Limb (tissue), 2 donors: ENCODE measurements around the gene CCDC88A.
"Not testable (repeated sequence)": the region's sequence is repeated elsewhere in the genome, so short reads cannot be mapped to it uniquely, and the experiment has no call there.

ENCODE experiments used
- DNase-seq, 2 donors: peaks; one replicate each; pipeline ENCODE4 v3.0.0-alpha.2; 2016; ENCODE audit errors: extremely low spot score in 2 of 2

The CCDC88A gene

DNA sequence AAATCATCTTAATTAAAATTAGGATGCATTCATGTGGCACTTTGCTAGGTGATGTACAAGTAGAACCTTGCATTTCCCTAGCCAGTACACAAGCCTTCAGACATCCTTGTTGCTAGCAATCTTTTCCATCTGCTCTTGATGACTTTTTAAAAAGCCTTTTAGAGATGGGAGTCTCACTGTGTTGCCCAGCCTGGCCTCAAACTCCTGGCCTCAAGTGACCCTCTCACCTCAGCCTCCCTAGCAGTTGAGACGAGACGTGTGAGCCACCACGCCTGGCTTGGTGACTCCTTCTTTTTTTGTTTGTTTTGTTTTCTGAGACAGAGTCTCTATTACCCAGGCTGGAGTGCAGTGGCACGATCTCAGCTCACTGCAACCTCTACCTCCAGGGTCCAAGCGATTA, 1.7 kb upstream of the CCDC88A start:
- no peak for DNase-seq

GRCh38 chr2:55420871-55421270, 1.2 kb upstream of the CCDC88A start:
- no peak for DNase-seq

DNA sequence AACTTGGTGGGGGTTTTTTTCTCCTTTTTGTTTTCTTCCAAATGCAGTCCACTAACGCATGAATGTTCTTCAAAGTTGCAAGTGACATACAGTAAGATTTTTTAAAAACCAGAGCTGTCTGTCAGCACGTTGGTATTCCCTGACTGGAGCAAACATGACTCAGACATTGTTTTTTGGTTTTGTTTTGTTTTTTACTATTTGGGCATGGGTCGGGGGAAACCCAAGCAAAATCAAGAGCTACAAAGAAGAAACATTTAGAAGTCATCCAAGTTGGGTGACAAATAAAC, 726 bp upstream of the CCDC88A start:
- DNase-seq = no peak

DNA sequence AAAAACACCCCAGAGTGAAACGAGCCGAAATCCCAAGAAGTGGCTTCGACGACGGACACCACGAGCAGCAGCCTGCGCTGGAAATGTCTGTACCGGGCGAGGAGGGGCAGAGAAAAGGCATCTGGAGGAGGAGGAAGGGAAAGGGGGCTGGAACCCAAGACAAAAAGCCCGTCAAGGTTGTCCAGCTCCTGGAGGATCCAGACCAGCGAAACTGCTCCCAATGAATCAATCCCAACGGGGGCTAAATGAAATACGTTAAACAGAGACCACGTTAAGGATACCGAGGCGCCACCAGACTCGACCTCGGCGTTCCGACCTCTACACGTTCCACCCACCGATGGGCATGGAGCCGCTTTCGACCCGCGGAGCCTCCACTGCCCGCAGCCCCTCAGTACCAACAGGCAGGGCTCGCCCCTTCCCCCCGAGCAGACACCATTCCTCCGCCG, 400 bp downstream of the CCDC88A start:
- DNase-seq = no peak

- DNase-seq = peak in 1 of 2 donors; percentile 34
Measured at GRCh38 chr2:55418512-55419232, 984 bp downstream of the CCDC88A start.

DNA sequence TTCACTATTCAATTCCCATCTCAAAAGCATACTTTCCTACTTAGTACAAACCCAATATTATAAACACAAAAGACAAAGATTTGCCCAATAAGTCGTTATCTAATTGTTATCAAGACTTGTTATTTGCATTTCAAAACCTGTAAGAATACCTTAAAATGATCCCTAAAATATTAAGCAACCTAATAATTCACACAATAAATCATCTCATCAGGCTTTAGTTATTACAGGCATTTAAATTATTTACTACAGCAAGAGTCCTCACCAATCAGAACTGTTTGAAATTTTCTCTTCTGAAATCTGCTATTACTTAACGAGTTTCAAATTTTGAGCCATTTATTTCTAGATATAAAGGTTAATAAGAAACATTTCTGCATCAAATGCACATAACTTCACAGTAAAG, 1.6 kb downstream of the CCDC88A start:
- no peak for DNase-seq

- DNase-seq = no peak
Measured at GRCh38 chr2:55416786-55417568, 2.7 kb downstream of the CCDC88A start.

DNA sequence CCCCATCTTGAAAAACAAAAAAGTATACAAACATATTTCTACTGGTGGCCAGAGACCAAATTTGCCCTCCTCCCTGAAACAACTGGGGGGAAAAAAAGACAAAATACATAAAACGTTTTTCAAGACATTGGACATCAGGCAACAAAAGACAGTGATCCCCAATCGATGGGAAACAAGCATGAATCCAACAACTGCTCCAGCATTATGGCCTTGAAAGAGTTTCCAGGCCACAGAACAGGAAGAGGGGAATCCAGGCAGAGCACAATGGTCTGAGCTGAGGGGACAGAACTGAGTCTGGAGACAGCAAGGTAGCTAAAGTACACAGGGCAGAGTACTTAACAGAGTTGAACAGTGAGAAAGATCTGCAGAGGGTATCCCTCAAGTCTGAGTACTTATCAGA, 4.4 kb downstream of the CCDC88A start:
- DNase-seq = no peak

- DNase-seq = no peak
Measured at GRCh38 chr2:55408918-55409868, 10.5 kb downstream of the CCDC88A start.

GRCh38 chr2:55408098-55408882, 11.4 kb downstream of the CCDC88A start:
- no peak for DNase-seq

- no peak for DNase-seq
Measured at GRCh38 chr2:55405116-55405515, 14.5 kb downstream of the CCDC88A start.

DNA sequence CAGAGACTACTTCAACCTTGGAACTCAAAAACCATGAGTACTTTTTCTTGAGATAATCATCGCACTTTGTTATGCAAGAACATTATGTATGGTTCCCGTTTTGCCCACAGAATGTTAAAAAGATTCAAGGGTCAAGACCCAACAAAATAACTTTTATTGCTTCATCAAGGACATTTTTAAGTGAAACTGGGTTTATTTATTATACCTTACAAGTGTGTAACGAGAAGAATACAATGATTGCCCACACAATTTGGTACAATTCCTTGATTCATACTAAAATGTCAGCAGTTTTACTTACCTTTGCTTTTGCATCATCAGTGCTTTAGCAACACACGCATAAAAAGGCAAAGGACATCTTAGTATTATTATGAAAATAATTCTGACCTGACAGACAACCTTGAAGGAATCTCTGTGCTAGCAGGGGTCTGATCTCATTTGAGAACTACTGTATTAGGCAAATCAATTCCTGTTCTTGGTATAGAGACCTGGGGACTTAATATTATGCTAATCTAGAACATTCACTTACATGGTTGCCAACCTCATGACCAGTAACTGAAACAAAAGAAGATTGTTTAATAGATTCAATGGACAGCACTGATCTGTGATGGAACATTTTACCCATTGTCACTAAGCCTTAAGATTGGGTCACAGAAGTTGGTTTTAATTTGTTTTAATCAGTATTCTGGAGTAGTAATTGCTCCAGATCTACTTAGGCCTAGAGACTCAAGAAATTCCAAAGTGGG, 16.2 kb downstream of the CCDC88A start:
- no peak for DNase-seq

- no peak for DNase-seq
Measured at GRCh38 chr2:55401124-55401523, 18.5 kb downstream of the CCDC88A start.

GRCh38 chr2:55400332-55400731, 19.3 kb downstream of the CCDC88A start:
- no peak for DNase-seq

DNA sequence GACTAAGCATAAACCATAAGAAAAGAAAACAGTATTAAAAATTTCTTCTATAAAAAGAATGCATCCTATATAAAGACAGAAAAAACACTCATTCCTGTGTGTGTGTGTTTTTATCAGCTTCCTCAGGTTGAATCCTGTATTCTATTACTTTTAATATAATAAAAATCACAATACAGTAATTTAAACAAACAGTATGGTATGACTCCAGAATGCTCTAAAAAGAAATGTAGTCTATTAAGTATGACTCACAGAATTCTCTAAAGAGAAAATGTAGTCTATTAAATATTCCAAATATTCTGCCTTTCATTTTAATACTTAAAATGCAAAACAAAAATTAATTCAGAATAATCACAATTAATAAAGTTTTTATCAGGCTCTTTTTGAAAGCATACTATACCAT, 19.8 kb downstream of the CCDC88A start:
- DNase-seq = no peak

DNA sequence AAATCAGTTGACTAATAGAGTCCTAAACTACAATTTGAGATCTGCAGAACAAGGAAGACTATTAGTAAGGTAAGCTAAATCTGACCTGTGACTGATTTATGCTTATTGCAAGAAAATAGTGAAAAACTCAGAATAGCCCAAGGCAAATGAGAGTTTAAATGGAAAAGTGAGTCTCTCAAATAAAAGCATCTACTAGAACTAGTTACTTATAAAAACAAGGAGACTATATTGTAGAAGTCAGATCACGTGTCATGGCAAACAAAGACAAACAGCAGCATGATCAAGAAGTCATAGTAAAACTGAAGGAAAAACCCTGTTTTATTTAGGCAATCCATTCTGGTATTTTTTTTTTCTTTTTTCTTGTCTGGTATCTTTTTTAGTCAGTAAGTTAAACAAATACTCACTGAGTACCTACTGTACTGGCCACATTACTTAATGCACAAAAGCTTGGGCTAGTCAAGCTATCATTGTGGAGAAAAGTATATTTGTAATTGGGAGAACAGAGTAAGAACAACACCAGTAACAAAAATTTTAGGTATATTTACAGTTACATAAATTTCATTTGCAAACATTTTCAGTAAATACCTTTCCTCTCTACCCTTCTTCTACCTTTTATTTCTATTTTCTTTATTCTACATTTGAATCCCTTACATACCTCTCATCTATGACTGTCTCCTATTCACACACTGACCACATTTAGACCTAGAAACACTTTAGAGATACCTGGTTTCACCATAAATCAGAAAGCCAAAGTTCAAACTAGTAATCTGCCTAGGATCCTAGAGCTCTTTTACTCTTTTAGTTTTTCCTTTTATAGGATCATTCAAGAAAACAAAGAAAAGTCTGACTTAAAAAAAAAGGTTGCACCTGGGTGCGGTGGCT, 23.7 kb downstream of the CCDC88A start:
- no peak for DNase-seq

DNA sequence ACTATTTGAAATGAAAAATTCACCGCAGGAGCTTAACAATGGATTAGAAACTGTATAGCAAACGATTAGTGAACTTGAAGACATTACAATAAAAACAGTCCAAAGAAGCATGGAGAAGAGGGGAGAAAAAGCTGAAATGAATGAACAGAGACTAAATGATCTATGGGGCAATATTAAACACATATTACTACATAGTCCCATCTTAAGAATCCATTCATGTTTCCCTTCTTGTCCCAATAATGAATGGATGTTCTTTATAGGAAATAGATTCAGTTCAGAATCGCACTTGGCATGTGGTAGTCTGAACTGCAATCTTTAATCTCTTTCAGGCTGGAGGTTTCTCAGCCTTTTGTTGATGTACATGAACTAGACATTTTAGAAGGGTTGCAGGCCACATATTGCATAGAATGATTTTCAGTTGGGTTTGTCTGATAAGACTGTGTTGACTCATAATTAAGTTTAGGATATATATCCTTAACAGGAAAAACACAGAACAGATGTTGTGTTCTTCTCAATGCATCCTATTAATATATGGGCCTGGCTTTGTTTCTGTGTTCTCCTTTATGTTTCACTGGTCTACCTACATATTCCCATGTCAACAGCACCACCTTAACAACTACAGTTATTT, 27.9 kb downstream of the CCDC88A start:
- DNase-seq = no peak

- DNase-seq = no peak
Measured at GRCh38 chr2:55391155-55391554, 28.5 kb downstream of the CCDC88A start.

GRCh38 chr2:55385516-55385915, 34.1 kb downstream of the CCDC88A start:
- not testable (repeated sequence) for DNase-seq
